PC-3 (cell line): ENCODE data around the gene DOCK10. TPM values are rescaled to one million over a fixed set of nuclear protein-coding genes. Genes with fewer than 3 reads are reported as not detected.

ENCODE experiments used
- ATAC-seq: fragments of 200-7000 bp; cut with Tn5 transposase; 2 replicates; pipeline ENCODE4 v1.9.1; 2020; ENCODE audit warnings: mild to moderate bottlenecking, moderate library complexity
- BruUV-seq: library from RNA; stranded (reverse); fragments of 400-500 nt; replicated peaks from 2 replicates; lab custom pipeline; 2021; lab: Mats Ljungman, UMichigan
- CTCF ChIA-PET: fragments of 300-600 bp; sonication (Branson Sonifier 250); formaldehyde crosslinking; loops from one replicate; lab custom pipeline; 2022; ENCODE audit warnings: antibody characterized with exemption; lab: Charles Lee
- POLR2A ChIA-PET: fragments of 300-600 bp; sonication (Branson Sonifier 250); formaldehyde crosslinking; loops from one replicate; lab custom pipeline; 2022; ENCODE audit warnings: antibody characterized with exemption; ENCODE audit not compliant: unreplicated experiment; lab: Charles Lee
- DNase-seq: peaks from one replicate; pipeline ENCODE4 v3.0.0-alpha.2; 2015
- H2AFZ ChIP-seq: fragments of 300-600 bp; sonication (generic); 2 replicates; pipeline ENCODE4 v1.6.0; 2016; ENCODE audit warnings: antibody characterized with exemption, low read length
- H3F3A ChIP-seq: fragments of 300-600 bp; sonication (generic); one replicate; pipeline ENCODE4 v1.6.0; 2017; ENCODE audit warnings: antibody characterized with exemption, low read length, control low read depth, mild to moderate bottlenecking; ENCODE audit not compliant: unreplicated experiment
- H3K27ac ChIP-seq: fragments of 300-600 bp; sonication (generic); 2 replicates; pipeline ENCODE4 v1.5.1; 2016; ENCODE audit warnings: mild to moderate bottlenecking, low read length
- H3K27me3 ChIP-seq: fragments of 300-600 bp; sonication (generic); 2 replicates; pipeline ENCODE4 v1.6.1; 2016; ENCODE audit warnings: low read length, mixed read lengths
- H3K36me3 ChIP-seq: fragments of 300-600 bp; sonication (generic); 2 replicates; pipeline ENCODE4 v1.6.1; 2016; ENCODE audit warnings: low read depth, mixed run types, low read length, mixed read lengths
- H3K4me1 ChIP-seq: fragments of 300-600 bp; sonication (generic); 2 replicates; pipeline ENCODE4 v1.5.1; 2016; ENCODE audit warnings: low read length; ENCODE audit not compliant: insufficient read depth
- H3K4me2 ChIP-seq: fragments of 300-600 bp; sonication (generic); 2 replicates; pipeline ENCODE4 v1.6.0; 2016; ENCODE audit warnings: low read length
- H3K4me3 ChIP-seq: fragments of 300-600 bp; sonication (generic); 2 replicates; pipeline ENCODE4 v1.5.1; 2016; ENCODE audit warnings: mild to moderate bottlenecking, low read length, mixed read lengths
- H3K79me2 ChIP-seq: fragments of 300-600 bp; sonication (generic); 2 replicates; pipeline ENCODE4 v1.6.1; 2017; ENCODE audit warnings: low read length, mixed read lengths
- H3K9ac ChIP-seq: fragments of 300-600 bp; sonication (generic); 2 replicates; pipeline ENCODE4 v1.6.0; 2016; ENCODE audit warnings: mild to moderate bottlenecking, low read length
- H3K9me2 ChIP-seq: fragments of 300-600 bp; sonication (generic); replicated peaks from 2 replicates; pipeline ENCODE4 v1.6.1; 2016; ENCODE audit warnings: mixed run types, low read length, mixed read lengths
- H3K9me3 ChIP-seq: fragments of 300-600 bp; sonication (generic); 2 replicates; pipeline ENCODE4 v1.6.1; 2016; ENCODE audit warnings: low read length, mixed read lengths
- H4K20me1 ChIP-seq: fragments of 300-600 bp; sonication (generic); 2 replicates; pipeline ENCODE4 v1.6.1; 2016; ENCODE audit warnings: low read length, mixed read lengths
- CTCF ChIP-seq: fragments of 300-600 bp; sonication (generic); conservative IDR thresholded peaks from 2 replicates; pipeline ENCODE4 v1.5.1; 2017; ENCODE audit warnings: antibody characterized with exemption, low read depth, mild to moderate bottlenecking, low read length
- EZH2 ChIP-seq: fragments of 300-600 bp; sonication (generic); IDR thresholded peaks from one replicate; pipeline ENCODE4 v1.6.1; 2017; ENCODE audit warnings: antibody characterized with exemption, mild to moderate bottlenecking, low read length; ENCODE audit not compliant: unreplicated experiment
- EZH2phosphoT487 ChIP-seq: fragments of 300-600 bp; sonication (generic); IDR thresholded peaks from 2 replicates; pipeline ENCODE4 v1.6.1; 2018; ENCODE audit warnings: mild to moderate bottlenecking, antibody characterized with exemption, low read length, borderline replicate concordance
- intact Hi-C: fragments of 100-400 bp; cut with micrococcal nuclease; formaldehyde crosslinking; loops from 2 replicates; pipeline ENCODE4 v1.9.0; 2023
- total RNA-seq: library from RNA; depleted of rRNA; stranded (reverse); fragments of >200 nt; gene quantifications from 2 replicates; pipeline ENCODE4 v1.2.3, GENCODE V29; 2014

Gene DOCK10
- total RNA-seq, 1 experiment from 2014 or later = 23.1 TPM

GRCh38 chr2:224837066-224837465, 205.2 kb downstream of the DOCK10 start:
- H3K9ac ChIP-seq = no peak overlapping the region

GRCh38 chr2:224836263-224836662, 206.0 kb downstream of the DOCK10 start:
- POLR2A ChIA-PET = no interaction called here
- no peak for TF ChIP-seq EZH2
- TF ChIP-seq CTCF = no peak
- TF ChIP-seq EZH2phosphoT487 = no peak
- no peak overlapping the region for H3K27ac ChIP-seq

More at GRCh38 chr2:224837066-224837465, 205.2 kb downstream of the DOCK10 start:
- Histone ChIP-seq H3K4me3 (no peak overlapping the region), H3K36me3 (peaks cover 12% of the 10 kb centered on the region), H3K27me3 (no peaks in the 10 kb centered on the region), H3K4me2 (no peak overlapping the region), H3K9me3 (no peaks in the 10 kb centered on the region), H3K4me1 (peaks cover 13% of the 10 kb centered on the region), H3K79me2 (no peaks in the 10 kb centered on the region), H3K27ac (no peak overlapping the region), H2AFZ (no peak overlapping the region), H4K20me1 (no peaks in the 10 kb centered on the region), H3F3A (no peaks in the 10 kb centered on the region), H3K9me2 (no peaks in the 10 kb centered on the region)
- ChIA-PET POLR2A (no interaction called here), CTCF (no interaction called here)
- ATAC-seq (no peak), DNase-seq (no peak)
- intact Hi-C loops = no loop called here
- no peak for TF ChIP-seq EZH2
- no TSS peak for BruUV-seq

GRCh38 chr2:224835405-224835804, 206.9 kb downstream of the DOCK10 start:
- H3F3A ChIP-seq = no peaks in the 10 kb centered on the region
- ATAC-seq = no peak
- H3K9ac ChIP-seq = no peak overlapping the region
- no peak overlapping the region for H3K4me2 ChIP-seq
- POLR2A ChIA-PET = no interaction called here
- CTCF ChIA-PET = no interaction called here
- no peaks in the 10 kb centered on the region for H3K9me3 ChIP-seq
- no TSS peak for BruUV-seq
- peaks cover 13% of the 10 kb centered on the region for H3K36me3 ChIP-seq
- peaks cover 13% of the 10 kb centered on the region for H3K4me1 ChIP-seq
- intact Hi-C loops = no loop called here
- no peaks in the 10 kb centered on the region for H3K9me2 ChIP-seq
- no peaks in the 10 kb centered on the region for H3K27me3 ChIP-seq
- H4K20me1 ChIP-seq = no peaks in the 10 kb centered on the region
- H3K27ac ChIP-seq = no peak overlapping the region
- H2AFZ ChIP-seq = no peak overlapping the region
- H3K79me2 ChIP-seq = no peaks in the 10 kb centered on the region
- H3K4me3 ChIP-seq = no peak overlapping the region
- TF ChIP-seq EZH2 (no peak), CTCF (no peak), EZH2phosphoT487 (no peak)
- DNase-seq = no peak

More at GRCh38 chr2:224836263-224836662, 206.0 kb downstream of the DOCK10 start:
- intact Hi-C loops = no loop called here
- no peaks in the 10 kb centered on the region for H3K27me3 ChIP-seq
- H3K79me2 ChIP-seq = no peaks in the 10 kb centered on the region
- no peaks in the 10 kb centered on the region for H4K20me1 ChIP-seq
- CTCF ChIA-PET = no interaction called here
- H3K4me1 ChIP-seq = peaks cover 13% of the 10 kb centered on the region
- no peaks in the 10 kb centered on the region for H3F3A ChIP-seq
- no peak overlapping the region for H3K4me2 ChIP-seq
- H3K9ac ChIP-seq = no peak overlapping the region
- no peak overlapping the region for H3K4me3 ChIP-seq
- peaks cover 13% of the 10 kb centered on the region for H3K36me3 ChIP-seq
- H3K9me3 ChIP-seq = no peaks in the 10 kb centered on the region
- BruUV-seq = no TSS peak
- H2AFZ ChIP-seq = no peak overlapping the region
- no peaks in the 10 kb centered on the region for H3K9me2 ChIP-seq
- ATAC-seq = no peak
- DNase-seq = peak; percentile 11
